Measurements from ENCODE around the gene ICE2. TPM values are rescaled to one million over a fixed set of nuclear protein-coding genes. Genes with fewer than 3 reads are reported as not detected.
A peak's percentile ranks its signal among the peaks of the same experiment; 100 is the strongest.

ICE2 gene, protein sequence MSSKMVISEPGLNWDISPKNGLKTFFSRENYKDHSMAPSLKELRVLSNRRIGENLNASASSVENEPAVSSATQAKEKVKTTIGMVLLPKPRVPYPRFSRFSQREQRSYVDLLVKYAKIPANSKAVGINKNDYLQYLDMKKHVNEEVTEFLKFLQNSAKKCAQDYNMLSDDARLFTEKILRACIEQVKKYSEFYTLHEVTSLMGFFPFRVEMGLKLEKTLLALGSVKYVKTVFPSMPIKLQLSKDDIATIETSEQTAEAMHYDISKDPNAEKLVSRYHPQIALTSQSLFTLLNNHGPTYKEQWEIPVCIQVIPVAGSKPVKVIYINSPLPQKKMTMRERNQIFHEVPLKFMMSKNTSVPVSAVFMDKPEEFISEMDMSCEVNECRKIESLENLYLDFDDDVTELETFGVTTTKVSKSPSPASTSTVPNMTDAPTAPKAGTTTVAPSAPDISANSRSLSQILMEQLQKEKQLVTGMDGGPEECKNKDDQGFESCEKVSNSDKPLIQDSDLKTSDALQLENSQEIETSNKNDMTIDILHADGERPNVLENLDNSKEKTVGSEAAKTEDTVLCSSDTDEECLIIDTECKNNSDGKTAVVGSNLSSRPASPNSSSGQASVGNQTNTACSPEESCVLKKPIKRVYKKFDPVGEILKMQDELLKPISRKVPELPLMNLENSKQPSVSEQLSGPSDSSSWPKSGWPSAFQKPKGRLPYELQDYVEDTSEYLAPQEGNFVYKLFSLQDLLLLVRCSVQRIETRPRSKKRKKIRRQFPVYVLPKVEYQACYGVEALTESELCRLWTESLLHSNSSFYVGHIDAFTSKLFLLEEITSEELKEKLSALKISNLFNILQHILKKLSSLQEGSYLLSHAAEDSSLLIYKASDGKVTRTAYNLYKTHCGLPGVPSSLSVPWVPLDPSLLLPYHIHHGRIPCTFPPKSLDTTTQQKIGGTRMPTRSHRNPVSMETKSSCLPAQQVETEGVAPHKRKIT
- polyA plus RNA-seq (ENCODE audit: insufficient read length in 10 of 10) = 10 to 100 TPM; 27.3 to 49.1 (median 40.6) TPM
- long read RNA-seq, donor 1, full-length matches to known transcripts = 3 of 3 reads
- long read RNA-seq, donor 1, partial matches to known transcripts = 0 of 3 reads
- long read RNA-seq, donor 1, other reads (novel, unspliced or antisense) = 0 of 3 reads
- long read RNA-seq, donor 2, full-length matches to known transcripts = 2 of 2 reads
- long read RNA-seq, donor 2, partial matches to known transcripts = 0 of 2 reads
- long read RNA-seq, donor 2, other reads (novel, unspliced or antisense) = 0 of 2 reads
- long read RNA-seq, donor 3 = 0 reads
- long read RNA-seq, donor 4, full-length matches to known transcripts = 2 of 2 reads
- long read RNA-seq, donor 4, partial matches to known transcripts = 0 of 2 reads
- long read RNA-seq, donor 4, other reads (novel, unspliced or antisense) = 0 of 2 reads
- long read RNA-seq, donor 5, full-length matches to known transcripts = 2 of 2 reads
- long read RNA-seq, donor 5, partial matches to known transcripts = 0 of 2 reads
- long read RNA-seq, donor 5, other reads (novel, unspliced or antisense) = 0 of 2 reads
- long read RNA-seq, donor 6, partial matches to known transcripts = 0 of 1 reads
- long read RNA-seq, donor 6, other reads (novel, unspliced or antisense) = 0 of 1 reads
- long read RNA-seq, donor 7, full-length matches to known transcripts = 2 of 2 reads
- long read RNA-seq, donor 7, partial matches to known transcripts = 0 of 2 reads
- long read RNA-seq, donor 7, other reads (novel, unspliced or antisense) = 0 of 2 reads
- long read RNA-seq, donor 8, full-length matches to known transcripts = 4 of 4 reads
- long read RNA-seq, donor 8, partial matches to known transcripts = 0 of 4 reads
- long read RNA-seq, donor 8, other reads (novel, unspliced or antisense) = 0 of 4 reads
- long read RNA-seq, donor 9 = 0 reads

DNA sequence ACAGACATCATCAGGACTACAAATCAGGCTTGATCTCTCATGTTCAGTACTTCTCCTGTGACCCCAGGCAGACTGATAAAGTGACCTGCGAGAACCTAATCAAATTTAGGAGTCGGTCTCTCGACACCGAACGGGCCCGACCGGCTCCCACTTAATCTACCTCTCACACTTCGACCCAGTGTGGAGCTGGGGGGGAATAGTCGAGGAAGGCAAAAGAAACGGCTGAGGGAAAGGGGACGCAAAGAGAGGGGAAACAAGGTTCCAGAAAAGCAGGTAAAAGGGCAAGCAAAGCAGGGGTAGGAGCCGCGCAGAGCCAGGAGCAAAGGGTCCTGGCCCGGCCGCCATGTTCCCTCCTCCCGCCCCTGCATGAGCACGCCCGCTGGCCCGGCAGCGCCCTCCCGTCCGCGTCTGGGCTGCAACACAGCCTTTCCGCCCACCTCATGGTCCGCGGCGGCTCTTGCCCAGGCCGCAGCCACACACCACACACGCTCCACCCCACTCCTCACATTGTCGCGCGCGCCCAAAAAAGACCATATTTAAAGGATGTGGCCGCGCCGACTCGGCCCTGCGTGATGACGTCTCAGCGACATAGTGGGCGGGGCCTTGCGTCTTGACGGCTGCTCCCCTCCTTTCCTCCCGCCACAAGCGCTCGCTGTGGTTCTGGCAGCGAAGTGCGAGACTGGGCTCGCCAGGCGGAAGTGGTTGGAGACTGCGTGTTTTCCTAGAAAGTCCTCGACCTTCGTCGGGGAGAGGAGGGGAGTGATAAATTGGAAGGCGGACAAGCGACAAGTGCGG is at the start of gene ICE2:
Gene ICE2 (minus strand): TSS at position 577 of the 795 bp plus-strand sequence. CDS start 1,165 bp downstream, outside the sequence.
- peak; percentile 96 to 99 (median 97) for DNase-seq

DNA sequence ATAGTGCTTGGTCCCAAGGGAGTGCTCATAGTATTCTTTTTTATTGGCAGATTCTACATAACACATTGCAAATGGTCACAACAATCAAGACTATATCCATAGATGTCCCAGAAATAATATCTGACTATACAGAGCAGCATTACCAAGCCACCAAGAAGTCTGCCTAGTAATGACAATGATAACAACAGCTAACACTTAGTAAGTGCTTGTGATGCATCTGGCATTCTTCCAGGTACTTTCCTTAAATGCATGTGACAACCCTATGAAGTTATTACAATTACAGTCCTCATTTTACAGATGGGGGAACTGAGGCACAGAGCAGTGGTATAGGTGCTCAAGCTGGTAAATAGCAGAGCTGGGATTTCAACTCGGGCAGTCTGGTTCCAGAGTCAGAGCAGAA is 49.6 kb upstream of the ICE2 start:
- no peak for DNase-seq

DNA sequence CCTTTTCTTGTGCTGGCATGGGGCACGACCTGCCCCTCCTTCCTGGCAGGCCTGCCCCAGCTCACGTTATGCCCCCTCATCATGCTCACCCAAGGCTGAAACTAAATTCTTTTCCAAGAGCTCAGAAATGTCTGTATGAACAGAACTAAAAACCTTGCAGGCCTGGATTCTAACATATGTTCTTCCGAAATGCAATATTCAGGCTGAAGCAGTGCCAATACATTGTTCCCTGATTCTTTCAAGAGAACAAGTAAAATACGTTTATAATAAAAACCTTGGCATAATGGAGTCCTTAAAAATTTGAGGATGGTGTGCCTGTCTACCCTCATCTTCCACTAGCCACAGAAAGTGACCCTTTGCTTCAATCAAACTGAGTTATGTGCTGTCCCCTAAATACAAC is 48.5 kb upstream of the ICE2 start:
- peak in 2 of 3 donors; percentile 23 to 50 for DNase-seq

DNA sequence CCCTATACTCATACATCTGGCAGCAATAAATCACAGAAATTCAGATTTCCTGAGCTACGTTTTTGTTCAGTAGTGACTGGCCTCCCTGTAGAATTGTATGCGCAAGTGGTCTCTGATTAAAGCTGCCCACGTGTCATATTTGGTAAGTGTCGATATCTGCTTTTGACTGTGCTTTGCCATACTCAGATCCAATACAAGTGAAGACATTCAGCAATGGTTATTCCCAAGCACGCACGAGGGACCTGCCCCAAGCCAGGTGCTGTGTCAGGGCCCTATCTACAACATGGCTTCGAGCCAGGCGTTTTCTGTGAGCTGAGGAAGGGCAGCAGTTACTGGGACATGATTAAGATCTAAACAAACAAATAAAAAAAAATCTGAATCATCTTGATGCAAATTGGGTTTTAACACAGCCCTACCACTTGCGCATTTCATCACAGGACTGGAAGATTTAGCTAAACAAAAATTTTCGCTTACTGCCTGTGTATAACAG is 47.2 kb upstream of the ICE2 start:
- peak in 1 of 3 donors; percentile 61 for DNase-seq

DNA sequence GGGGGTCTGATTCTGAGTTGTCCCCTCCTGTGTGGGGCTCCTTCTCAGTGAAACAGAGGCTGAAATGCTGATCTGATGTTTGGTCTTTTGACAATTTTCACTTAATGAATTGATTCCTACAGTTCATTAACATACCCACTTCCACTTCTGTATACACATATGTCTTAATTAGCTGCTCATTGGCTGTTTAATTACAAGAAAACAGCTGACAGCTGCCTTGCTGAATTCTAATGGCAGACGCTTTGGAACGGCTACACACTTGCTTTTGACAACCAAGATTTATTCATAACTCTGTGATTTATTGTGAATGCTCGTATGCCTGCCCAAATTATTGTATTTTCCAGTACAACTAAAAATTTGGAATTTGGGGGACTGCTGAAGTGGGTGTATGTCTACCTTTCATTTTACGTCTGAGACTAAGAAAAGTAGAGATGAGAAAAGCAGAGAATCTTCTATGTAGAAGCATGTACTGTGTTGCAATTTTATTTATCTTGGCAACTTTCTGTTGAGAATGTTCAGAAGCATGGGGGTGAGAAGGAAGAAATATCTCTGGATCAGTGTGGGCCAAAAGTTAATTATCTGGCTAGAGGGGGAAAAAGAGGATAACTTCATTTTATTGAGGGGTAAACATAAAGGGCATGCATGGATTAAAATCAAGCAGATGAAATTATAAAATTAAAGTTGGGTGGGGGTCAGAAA is 46.5 kb upstream of the ICE2 start:
- peak in 1 of 3 donors; percentile 43 for DNase-seq

DNA sequence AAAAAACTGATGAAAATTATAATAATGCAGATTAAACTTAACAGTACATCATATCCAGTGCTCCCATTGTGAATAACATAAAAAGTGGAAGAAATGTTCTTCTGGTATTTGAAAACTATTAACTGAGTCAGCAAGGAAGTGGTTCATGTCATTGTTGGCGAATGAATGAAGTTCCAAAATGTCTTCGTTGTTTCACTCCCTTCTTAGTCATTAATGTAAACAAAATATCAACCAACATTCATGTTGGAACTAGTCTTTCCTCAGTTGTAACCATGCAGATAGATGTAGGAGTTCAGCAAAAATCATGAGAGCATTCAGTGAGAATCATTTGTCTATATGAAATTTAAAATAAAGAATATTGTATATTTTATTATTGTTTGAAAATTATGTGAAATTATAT is 44.1 kb upstream of the ICE2 start:
- DNase-seq = no peak

DNA sequence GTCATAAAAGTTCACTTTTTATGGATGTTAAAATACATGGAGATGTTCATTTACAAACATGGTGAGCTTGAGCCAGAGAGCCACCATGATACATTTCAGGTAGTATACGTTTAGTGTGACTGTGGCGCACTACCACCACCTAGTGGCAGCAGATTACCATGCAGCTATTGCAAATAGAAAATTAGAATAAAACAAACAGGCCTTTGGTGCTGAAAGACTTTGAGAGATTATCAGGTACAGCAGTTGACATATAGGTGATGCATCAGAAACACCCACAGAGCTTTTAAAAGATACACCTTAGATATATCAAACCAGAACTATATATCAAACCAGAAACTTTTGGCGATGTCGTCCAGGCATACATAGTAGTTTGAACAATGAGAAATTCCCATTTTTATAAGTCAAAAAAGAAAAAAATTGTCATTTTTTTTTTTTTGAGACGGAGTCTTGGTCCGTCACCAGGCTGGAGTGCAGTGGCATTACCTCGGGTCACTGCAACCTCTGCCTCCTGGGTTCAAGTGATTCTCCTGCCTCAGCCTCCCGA is 42.0 kb upstream of the ICE2 start:
- peak; percentile 49 to 75 (median 68) for DNase-seq

DNA sequence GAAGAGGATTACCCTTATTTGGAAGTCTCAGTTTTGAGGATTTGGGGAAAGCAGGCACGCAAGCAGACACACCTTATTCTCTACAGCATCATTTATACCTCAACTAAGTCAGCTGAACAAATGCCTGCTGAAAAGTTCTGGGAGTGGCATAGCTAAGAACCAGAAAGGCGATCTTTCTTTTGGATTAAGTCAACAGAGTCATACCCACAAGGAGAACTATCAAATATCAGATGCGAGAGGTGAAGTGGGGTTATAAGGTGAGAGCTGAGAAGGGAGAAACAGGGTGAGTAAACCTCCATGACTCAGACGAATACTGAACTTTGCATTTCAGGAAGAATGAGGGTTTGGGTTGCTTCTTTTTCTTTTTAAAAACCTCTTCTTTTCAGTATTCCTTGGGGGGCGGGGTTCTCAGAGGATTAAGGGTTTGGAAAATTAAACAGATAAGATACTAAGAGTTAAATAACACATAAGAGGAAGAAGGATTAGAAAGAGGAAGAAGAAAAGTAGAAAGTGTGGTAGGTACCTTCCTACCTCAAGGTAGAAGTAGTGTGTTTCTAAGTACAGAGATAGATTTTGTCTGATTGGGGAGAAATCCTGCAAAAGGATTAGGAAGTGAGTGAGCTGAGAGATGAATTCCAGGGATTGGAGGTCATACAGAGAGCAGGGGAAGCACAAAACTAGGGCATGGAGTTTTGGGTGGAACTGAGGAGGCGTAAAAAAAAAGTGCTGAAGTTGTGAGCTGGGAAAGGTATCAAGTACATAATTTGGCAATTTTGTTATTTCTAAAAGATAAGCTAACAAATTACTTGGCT is 41.3 kb upstream of the ICE2 start:
- DNase-seq = no peak

DNA sequence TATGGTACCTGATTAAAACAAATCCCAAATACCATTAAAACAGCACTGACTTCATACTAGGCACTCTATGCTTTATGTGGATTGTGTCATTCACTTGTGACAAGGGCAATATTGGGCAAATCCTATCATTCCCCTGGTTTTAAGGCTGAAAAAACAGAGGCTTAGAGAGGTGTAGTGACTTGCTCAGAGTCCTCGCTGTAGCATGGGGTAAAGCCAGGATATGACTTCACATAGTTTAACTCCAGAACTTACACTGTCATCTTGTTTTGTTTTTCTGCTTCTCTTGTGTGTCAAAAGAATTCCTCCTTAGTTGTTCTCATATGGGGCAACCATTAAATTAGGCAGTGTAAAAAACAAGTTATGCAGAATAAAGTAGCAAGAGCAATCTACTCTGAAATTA is 40.3 kb upstream of the ICE2 start:
- DNase-seq = no peak

DNA sequence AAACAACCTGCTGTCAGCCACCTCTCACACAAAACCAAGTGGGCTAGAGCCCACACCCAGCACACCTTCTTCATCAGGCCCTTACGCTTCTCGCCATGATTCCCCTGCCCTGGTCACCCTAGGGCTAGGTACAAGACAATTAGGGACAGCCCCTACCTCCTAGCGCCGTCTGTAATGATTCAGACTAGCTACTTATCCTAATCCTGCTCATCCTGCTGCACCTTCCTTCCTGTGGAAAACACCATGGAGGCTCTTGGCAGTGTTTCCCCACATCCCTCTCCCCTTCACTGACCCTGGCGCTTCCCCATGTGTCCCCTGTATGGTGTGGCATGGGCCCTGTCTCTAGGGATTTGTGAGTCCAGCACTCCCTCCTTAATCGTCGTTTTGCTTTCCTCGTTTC is 39.6 kb upstream of the ICE2 start:
- DNase-seq = no peak

DNA sequence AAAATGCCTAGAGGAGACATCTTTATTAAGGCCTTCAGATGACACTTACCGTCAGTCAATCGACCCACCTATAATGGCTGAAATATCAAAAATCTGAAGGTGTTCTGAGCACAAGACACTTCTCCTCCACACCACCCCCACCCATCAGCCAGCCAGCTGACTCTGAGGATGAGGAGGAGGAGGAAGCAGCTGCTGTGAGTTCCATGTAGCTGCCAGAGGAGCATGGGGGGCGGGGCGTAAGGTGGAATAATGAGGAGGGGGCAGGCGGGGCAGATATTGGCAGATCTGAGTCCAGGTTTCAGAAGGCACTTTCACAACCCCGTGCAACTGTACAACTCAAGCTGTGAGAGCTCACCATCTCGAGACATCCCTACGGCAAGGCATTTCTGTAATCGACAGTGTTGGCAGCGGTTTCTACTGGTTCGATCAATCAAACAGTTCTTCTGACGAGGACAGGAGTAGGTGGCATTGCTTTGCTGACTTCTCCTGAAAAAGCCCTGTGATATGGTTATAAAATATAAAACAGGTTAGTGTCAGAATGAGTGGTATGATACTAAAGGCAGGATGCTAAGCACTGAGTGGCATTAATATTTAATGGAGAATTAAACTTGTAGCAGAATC is 35.4 kb upstream of the ICE2 start:
- DNase-seq = no peak

DNA sequence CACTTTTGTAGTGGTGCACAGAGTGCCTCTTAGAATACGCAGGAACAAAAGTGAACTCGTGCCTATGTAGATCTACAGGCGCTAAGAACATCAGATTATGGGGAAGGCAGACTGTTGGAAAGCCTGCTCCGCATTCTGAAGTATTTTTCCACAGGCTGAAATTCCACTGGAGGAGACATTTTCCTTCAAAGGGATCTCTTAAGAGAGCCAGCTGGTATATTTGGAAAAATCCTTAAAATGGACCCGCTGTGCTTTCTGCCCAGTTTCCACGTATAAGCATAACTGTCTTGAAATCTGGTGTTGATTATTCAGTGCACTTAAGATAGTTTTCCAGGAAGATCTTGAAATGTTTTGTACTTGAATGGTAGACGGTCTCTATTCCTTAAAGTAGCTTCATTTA is 34.7 kb upstream of the ICE2 start:
- no peak for DNase-seq

DNA sequence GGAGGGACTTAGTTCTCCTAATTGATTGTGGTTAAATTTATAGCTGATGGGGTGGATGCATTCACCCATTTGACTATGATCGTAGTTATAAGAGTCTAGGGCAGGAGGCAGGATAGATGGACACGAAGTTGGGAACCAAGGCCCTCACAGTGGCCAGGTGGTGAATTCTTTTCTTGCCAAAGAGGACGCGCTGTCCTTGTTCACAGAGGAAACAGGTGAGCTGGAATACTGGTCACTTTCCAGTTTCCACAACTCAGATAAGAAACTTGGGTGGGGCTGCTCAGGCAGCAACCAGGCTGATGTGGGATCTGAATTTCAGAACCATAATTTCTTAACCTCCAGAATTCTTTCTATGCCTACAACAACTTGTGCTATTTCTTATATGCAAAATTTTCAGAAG is 34.0 kb upstream of the ICE2 start:
- no peak for DNase-seq

DNA sequence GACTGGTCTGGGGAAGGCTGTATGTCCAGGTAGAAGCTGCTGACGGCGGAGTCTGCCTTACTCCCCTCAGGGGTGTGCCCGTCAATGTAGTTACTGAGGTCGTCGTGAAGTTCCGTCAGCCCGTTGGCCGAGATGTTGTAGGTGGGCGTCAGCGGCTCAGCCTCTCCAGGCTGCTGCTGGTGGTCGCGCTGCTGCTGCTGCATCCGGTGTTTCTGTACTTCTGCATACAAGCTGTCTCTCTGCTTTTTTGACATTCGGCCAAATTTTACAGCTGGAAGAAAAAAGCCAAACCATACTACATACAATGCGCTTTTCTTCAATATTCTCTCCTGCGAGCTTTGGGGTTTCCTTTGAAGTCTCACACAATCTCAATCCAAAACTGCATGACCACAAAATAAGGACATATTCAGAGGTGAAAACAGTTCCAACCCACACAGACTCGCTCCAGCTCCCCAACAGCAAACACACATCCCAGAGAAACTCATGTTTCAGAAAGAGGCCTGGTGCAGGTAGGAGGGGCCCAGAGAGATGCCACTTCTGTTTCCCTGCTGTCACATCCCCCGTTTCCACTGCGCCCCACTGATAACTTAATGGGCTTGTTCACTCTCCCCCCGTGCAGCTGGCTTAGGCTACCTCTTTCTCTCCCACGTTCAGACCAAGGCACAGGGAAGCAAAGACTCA is 32.5 kb upstream of the ICE2 start:
- DNase-seq = peak; percentile 18 to 72 (median 38)

DNA sequence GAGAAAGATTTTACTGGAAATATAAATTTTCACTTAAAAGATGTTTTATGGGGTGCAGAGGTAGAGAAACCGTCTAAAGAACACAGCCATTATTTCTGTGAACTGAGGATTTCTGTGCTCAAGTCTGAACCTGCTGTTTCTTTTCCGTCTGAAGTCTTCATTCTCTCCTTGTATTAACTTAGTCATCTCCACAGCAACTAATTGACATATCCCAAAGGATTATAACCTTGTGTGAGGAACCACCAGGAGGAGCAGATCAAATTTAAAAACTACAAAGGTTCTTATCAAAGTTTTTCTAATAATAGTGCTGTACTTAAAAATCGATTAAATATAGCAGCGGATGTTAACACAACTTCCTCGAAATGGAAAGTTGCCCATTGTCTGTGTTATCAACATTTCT is 31.1 kb upstream of the ICE2 start:
- no peak for DNase-seq

DNA sequence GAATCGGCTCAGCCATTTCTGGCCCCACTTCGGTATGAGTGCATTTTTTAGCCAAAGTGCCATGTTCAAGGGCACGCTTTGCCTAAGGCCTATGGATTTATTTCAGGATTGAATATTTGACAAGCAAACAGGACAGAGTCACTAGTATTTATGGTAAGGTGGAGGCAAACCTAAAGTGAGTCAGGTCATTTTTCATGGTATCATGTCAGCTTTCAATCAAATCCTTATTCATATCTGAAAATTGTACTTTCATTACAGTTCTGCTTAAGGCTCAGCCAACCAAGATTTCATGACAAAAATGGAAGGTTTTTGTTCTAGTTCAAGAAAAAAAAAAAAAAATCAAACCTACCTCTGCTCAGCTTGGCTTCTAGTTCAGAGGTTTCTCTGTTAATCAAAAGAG is 30.5 kb upstream of the ICE2 start:
- no peak for DNase-seq

DNA sequence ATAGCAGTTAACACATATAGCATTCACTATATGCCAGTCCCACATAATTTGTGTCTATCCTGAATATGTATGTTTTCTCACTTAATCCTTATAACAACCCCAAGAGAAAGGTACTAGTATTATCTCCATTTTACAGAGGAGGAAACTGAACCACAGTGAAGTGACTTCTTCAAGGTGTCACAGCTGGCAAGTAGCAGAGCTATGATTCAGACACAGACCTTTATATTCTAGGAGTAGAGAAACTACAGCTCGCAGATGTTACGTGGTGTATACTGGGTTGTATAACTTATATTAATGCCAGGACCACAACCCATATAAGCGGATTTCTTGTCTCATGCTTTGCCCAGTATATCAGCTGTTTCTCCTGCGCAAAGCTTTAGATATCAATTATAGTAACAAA is 29.5 kb upstream of the ICE2 start:
- DNase-seq = no peak

Data from muscle of back (tissue), 13 donors.